GM21360 (cell line): ENCODE results near the gene MIEN1.
"Not testable (repeated sequence)": the region's sequence is repeated elsewhere in the genome, so short reads cannot be mapped to it uniquely, and the experiment has no call there.

Experiments
- ATAC-seq: cut with Tn5 transposase; IDR thresholded peaks from one replicate; pipeline ENCODE4 v1.9.1; 2021; ENCODE audit warnings: mild to moderate bottlenecking, moderate library complexity; ENCODE audit not compliant: unreplicated experiment

MIEN1 gene

GRCh38 chr17:39742126-39742855, 12.0 kb upstream of the MIEN1 start:
- ATAC-seq: no peak

DNA sequence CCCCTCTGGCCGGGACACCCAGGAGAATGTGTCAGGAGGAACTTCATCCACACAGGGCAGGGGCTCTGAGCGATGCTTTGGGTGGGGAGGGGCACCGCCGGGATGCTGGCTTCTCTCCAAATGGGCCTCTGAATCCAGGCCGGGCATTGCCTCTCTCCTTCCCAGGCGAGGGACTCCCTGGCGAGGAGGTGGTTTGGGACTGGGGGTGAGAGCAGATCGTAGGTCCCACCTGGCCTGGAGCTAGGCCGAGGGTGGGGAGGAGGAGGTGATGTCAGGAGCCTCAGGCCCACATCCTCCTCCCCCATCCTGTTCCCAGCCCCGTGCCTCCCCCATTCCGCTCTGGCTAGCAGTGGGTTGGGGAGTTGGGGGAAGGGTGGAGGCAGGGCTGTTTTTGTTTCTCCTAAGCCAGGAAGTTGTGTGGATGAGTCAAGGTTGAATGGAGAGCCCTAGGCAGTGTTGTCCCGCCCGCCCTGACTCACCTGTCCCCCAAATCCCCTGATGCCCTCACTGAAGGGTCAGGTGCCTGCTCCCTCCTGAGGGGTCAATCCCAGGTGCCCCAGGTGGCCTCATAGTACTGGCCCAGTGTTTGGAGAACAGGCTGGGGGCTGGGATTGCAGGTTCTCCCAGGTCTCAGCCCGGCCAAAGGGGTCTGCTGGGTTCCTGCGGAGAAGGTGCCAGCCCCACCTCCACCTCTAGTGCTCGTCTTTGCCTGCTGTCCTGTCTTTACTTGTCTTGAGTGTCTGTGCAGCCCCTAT, 10.2 kb upstream of the MIEN1 start:
- ATAC-seq: no peak

DNA sequence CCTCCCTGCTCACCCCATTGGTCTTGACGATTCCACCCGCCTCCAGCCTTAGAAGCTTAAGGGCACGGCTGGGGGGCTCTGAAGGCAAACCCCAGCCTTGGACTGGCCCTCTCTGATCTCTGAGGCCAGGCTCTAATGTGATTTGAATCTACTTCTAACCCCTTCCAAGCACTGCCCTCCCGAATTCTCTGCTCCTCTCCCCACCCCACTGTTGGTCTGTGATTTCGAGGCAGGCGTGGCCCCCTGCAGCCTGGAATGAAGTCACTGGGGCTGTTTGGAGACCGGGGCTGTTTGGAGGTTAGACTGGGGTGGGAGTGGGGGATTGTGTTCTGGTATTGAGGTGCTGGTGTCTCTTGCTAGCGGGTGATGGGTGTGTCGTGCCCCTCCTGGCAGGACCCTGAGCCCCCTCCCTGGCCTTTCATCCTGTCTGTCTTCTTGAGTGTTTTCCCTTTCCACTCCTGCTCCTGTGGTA, 9.6 kb upstream of the MIEN1 start:
- no peak for ATAC-seq

- ATAC-seq: no peak
Observed at GRCh38 chr17:39738983-39739884, 8.9 kb upstream of the MIEN1 start.

DNA sequence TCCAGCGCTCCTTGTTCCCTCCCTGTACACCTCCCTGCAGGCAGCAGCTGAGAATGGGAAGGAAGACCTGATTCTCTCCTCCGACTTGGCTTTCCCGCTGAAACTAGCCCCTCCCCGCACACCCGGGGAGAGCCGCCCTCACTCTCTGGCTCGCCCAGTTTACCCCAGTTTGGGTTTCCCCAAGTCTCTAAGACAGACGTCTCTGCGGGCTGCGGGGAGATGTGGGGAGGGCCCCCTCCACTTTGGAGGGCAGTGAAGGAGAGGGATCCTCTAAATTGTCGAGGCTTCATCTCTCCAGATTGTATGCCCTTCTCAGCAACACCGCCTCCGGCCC, 8.2 kb upstream of the MIEN1 start:
- no peak for ATAC-seq

DNA sequence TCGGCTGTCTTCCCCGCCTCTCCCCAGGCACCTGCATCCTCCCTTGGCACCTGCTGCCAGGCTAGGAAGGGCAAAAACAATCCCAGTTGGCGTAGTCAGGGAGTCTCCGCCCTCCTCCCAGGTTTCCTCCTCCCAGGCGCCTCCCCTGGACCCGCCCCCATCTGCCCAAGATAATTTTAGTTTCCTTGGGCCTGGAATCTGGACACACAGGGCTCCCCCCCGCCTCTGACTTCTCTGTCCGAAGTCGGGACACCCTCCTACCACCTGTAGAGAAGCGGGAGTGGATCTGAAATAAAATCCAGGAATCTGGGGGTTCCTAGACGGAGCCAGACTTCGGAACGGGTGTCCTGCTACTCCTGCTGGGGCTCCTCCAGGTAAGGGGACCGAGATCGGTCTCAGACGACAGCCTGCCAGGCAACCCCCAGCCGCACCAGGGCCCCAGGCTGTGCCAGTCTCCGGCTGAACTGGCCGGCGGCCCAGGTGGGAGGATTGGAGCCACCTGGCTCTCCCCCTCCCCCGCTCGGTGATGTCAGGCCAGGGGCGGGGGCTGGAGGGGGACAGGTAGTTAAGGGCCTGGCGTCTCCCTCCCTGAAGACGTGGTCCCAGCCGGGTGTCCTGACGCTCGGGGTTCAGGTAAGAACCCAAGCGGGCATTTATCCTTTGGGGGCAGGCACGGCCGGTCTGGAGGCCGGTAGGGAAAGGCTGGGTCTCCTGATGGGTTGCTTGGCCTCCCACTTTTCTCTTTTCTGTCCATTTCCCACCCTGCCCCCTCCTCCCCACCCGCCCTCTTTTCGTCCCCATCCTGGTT, 7.6 kb upstream of the MIEN1 start, which contains the start of gene GRB7:
Gene GRB7, plus strand, starts transcription at position 179 of the 808 bp plus-strand sequence. CDS start 4,364 bp downstream, outside the sequence.
- ATAC-seq: no peak

GRCh38 chr17:39737206-39737759, 7.0 kb upstream of the MIEN1 start:
- ATAC-seq: no peak

DNA sequence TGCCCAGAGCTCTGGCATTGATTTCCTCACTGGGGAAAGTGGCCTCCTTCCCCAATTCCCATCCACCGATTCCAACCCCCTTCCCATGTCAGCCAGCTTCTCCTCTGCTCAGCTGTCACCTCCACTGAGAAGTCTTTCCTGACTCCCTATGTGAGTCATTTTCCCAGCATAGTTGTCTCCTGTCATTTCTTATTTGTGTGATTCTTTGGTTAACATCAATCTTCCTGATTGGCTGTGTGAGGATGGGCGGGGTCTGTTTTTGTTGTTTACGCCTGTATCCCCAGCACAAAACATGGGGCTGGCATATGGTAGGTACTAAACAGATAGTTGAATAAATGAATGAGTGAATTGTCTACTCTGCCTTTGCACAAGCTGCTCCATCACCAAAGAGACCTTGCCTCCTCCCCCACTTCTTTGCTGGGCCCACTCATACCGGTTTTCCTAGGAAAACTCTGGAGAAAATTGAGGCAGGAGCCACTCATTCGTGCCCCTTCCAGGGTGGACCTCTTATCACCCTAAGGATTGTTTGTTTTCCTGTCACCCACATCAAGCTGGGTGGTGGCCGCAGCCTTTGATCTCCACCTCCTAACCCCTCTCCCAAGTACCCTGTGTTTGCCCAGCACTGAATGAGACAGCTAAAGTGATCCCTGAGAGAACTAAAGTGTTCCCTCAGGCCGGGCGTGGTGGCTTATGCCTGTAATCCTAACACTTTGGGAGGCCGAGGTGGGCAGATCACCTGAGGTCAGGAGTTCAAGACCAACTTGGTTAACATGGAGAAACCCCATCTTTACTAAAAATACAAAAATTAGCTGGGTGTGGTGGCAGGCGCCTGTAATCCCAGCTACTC, 6.2 kb upstream of the MIEN1 start:
- ATAC-seq: no peak

DNA sequence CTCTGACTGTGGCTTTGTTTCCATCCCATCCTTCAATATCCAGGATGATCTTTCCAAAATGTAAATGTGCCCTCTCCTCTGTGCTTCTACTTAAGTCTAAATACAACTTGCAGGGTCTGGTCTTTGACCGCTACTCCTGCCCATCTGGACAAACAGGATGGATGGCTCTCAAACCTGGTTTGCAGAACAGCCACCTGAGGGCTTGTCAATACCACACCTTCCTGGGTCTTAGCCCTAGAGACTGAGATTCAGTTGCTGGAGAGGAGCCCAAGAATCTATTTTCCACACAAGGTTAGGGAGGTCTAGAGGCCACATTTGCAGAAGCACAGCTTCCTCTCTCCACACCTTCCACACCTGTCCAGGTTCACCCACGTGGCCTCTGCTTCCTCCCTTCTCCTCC, 5.5 kb upstream of the MIEN1 start:
- ATAC-seq: no peak

GRCh38 chr17:39732586-39732985, 2.3 kb upstream of the MIEN1 start:
- no peak for ATAC-seq

- ATAC-seq: no peak
Observed at GRCh38 chr17:39729280-39729851, 966 bp downstream of the MIEN1 start.

DNA sequence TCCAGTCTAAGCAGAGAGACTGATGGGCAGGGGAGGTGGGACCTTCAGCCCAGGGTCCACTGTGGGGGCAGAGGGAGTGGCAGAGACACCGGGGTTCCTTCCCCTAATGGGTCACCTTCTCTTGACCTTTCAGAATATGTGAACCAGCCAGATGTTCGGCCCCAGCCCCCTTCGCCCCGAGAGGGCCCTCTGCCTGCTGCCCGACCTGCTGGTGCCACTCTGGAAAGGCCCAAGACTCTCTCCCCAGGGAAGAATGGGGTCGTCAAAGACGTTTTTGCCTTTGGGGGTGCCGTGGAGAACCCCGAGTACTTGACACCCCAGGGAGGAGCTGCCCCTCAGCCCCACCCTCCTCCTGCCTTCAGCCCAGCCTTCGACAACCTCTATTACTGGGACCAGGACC, 2.8 kb downstream of the MIEN1 start:
- no peak for ATAC-seq

GRCh38 chr17:39726617-39727016, 3.7 kb downstream of the MIEN1 start:
- no peak for ATAC-seq

- ATAC-seq: not testable (repeated sequence)
Observed at GRCh38 chr17:39725923-39726322, 4.4 kb downstream of the MIEN1 start.

DNA sequence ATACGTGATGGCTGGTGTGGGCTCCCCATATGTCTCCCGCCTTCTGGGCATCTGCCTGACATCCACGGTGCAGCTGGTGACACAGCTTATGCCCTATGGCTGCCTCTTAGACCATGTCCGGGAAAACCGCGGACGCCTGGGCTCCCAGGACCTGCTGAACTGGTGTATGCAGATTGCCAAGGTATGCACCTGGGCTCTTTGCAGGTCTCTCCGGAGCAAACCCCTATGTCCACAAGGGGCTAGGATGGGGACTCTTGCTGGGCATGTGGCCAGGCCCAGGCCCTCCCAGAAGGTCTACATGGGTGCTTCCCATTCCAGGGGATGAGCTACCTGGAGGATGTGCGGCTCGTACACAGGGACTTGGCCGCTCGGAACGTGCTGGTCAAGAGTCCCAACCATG, 5.6 kb downstream of the MIEN1 start:
- ATAC-seq: no peak

- ATAC-seq: no peak
Observed at GRCh38 chr17:39722965-39723848, 7.1 kb downstream of the MIEN1 start.

GRCh38 chr17:39722104-39722503, 8.2 kb downstream of the MIEN1 start:
- ATAC-seq: no peak
